Tibial artery (tissue), 4 donors: Measurements from ENCODE around the gene GPR63.

ENCODE experiments used
- DNase-seq, 2 donors: peaks; one replicate each; pipeline ENCODE4 v3.0.0-alpha.2; 2019
- H3K27ac ChIP-seq, 2 donors: fragments of 200-600 bp; sonication (generic) in 1 of 2; 1 replicate in 1 of 2; 2 replicates in 1 of 2; pipeline ENCODE4 v1.5.1; 2018 to 2019; ENCODE audit warnings: mild to moderate bottlenecking in 1 of 2
- H3K27me3 ChIP-seq, 2 donors: fragments of 200-600 bp; sonication (generic) in 1 of 2; one replicate each; pipeline versions ENCODE4 v1.5.1 to v1.6.0; 2016 to 2019
- H3K36me3 ChIP-seq, 3 donors: fragments of 200-600 bp; sonication (generic) in 2 of 3; one replicate each; pipeline ENCODE4 v1.5.1; 2016 to 2019; ENCODE audit warnings: mild to moderate bottlenecking in 2 of 3
- H3K4me1 ChIP-seq, 4 donors: fragments of 200-600 bp; sonication (generic) in 2 of 4; 1 replicate in 3 of 4; 2 replicates in 1 of 4; pipeline ENCODE4 v1.5.1; 2016 to 2019
- H3K4me3 ChIP-seq, 2 donors: fragments of 200-600 bp; sonication (generic) in 1 of 2; 1 replicate in 1 of 2; 2 replicates in 1 of 2; pipeline ENCODE4 v1.5.1; 2018 to 2019; ENCODE audit warnings: mild to moderate bottlenecking in 2 of 2
- H3K9me3 ChIP-seq, 3 donors: fragments of 200-600 bp; sonication (generic) in 1 of 3; one replicate each; pipeline ENCODE4 v1.5.1; 2016 to 2019
- intact Hi-C: fragments of 100-400 bp; cut with DNase I; formaldehyde crosslinking; loops from one replicate; pipeline ENCODE4 v1.15.0; 2023; ENCODE audit warnings: low total_unique reads
- TF ChIP-seq, protein P1 (sequence below), 2 experiments: fragments of 200-600 bp in 1 of 2; fragments of 450-650 bp in 1 of 2; IDR thresholded peaks; one replicate each; pipeline ENCODE4 v1.5.1; 2017 to 2019; ENCODE audit warnings: antibody characterized with exemption in 2 of 2, mild to moderate bottlenecking in 1 of 2, moderate library complexity in 1 of 2

The GPR63 gene

DNA sequence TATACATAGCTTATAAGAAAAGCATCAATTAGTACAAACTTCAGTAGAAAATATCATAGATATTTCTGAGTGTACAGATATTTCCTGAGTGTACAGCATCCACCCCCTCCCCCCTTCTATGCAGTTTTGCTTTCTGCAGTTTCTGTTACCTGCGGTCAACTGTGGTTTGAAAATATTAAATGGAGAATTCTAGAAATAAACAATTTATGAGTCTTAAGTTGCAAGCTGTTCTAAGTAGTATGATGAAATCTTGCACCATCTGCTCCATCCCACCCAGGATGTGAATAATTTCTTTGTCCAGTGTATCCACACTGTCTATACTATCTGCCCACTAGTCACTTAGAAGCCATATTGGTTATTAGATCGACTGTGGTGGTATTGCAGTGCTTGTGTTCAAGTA is 15.8 kb upstream of the GPR63 start:
- intact Hi-C loops, result no loop called here

DNA sequence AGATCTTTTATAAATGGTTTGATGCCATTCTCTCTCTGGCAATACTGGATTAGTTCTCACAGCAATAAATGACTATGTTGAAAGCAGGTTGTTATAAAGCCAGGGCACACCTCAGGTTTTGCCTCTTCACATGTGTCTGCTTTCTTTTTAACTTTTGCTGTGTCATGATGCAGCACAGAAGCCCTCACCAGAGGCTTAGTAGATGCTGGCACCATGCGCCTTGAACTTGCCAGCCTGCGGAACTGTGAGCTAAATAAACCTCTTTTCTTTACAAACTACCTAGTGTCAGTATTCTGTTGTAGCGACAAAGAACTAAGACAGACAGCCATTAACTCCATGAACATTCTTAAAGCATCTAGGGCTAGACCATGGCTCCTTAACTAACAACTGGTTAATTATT is 15.3 kb upstream of the GPR63 start:
- H3K4me1 ChIP-seq, result no peaks in the 10 kb centered on the region
- intact Hi-C loops, result no loop called here
- H3K27me3 ChIP-seq, result no peaks in the 10 kb centered on the region
- H3K27ac ChIP-seq, result no peak overlapping the region
- H3K36me3 ChIP-seq, result no peaks in the 10 kb centered on the region
- DNase-seq, result no peak
- no peak overlapping the region for H3K4me3 ChIP-seq
- TF ChIP-seq, protein P1, sequence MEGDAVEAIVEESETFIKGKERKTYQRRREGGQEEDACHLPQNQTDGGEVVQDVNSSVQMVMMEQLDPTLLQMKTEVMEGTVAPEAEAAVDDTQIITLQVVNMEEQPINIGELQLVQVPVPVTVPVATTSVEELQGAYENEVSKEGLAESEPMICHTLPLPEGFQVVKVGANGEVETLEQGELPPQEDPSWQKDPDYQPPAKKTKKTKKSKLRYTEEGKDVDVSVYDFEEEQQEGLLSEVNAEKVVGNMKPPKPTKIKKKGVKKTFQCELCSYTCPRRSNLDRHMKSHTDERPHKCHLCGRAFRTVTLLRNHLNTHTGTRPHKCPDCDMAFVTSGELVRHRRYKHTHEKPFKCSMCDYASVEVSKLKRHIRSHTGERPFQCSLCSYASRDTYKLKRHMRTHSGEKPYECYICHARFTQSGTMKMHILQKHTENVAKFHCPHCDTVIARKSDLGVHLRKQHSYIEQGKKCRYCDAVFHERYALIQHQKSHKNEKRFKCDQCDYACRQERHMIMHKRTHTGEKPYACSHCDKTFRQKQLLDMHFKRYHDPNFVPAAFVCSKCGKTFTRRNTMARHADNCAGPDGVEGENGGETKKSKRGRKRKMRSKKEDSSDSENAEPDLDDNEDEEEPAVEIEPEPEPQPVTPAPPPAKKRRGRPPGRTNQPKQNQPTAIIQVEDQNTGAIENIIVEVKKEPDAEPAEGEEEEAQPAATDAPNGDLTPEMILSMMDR (IDR thresholded peaks at IDR 0.05), result no peak
- peaks cover 0 to 4% (median 3%) of the 10 kb centered on the region in 3 donors for H3K9me3 ChIP-seq

More for the DNA sequence above, 15.8 kb upstream of the GPR63 start:
- Histone ChIP-seq H3K27me3 (no peaks in the 10 kb centered on the region), H3K36me3 (no peaks in the 10 kb centered on the region), H3K27ac (no peak overlapping the region), H3K9me3 (peaks cover 0 to 2% (median under 1%) of the 10 kb centered on the region in 3 donors), H3K4me1 (no peaks in the 10 kb centered on the region), H3K4me3 (no peak overlapping the region)
- TF ChIP-seq, protein P1 (IDR thresholded peaks at IDR 0.05), result no peak
- DNase-seq, result no peak

DNA sequence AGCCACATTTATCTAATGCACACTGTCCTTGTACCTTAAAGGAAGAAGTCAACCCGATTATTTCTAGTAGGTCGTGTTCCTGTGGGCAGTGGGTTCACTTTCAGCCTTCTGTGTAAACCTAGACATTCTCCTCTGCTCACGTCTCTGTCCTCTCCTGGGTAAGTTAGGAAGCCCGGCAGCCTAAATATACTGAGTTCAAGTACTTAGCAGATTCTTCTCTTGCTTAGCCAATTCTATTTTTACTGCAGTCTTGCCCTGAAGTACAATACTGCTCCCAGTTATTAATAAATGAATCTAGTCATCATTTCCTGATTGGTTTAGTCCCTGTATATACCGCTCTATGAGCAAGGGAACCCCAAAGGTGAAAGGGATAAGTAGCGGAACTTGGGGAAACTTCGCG is 14.6 kb upstream of the GPR63 start:
- H3K27ac ChIP-seq, result no peak overlapping the region
- H3K4me3 ChIP-seq, result no peak overlapping the region
- TF ChIP-seq, protein P1 (IDR thresholded peaks at IDR 0.05), result no peak
- no peaks in the 10 kb centered on the region for H3K27me3 ChIP-seq
- DNase-seq, result no peak
- intact Hi-C loops, result no loop called here
- H3K4me1 ChIP-seq, result no peaks in the 10 kb centered on the region
- H3K9me3 ChIP-seq, result peaks cover 0 to 10% (median 3%) of the 10 kb centered on the region in 3 donors
- H3K36me3 ChIP-seq, result no peaks in the 10 kb centered on the region

DNA sequence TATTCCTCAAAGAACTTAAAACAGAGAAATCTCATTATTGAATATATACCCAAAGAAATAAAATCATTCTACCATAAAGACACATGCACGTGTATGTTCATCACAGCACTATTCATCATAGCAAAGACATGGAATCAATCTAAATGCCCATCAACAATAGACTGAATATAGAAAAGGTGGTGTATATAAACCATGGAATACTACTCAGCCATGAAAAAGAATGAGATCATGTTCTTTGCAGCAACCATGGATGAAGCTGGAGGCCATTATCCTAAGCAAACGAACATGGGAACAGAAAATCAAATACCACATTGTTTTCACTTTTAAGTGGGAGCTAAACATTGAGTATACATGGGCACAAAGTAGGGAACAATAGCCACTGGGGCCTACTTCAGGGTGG is 12.3 kb upstream of the GPR63 start:
- no peak overlapping the region for H3K4me3 ChIP-seq
- H3K36me3 ChIP-seq, result no peaks in the 10 kb centered on the region
- TF ChIP-seq, protein P1 (IDR thresholded peaks at IDR 0.05), result no peak
- H3K27ac ChIP-seq, result no peak overlapping the region
- DNase-seq, result no peak
- intact Hi-C loops, result no loop called here
- H3K4me1 ChIP-seq, result no peaks in the 10 kb centered on the region
- peaks cover 3 to 20% (median 6%) of the 10 kb centered on the region in 3 donors for H3K9me3 ChIP-seq
- no peaks in the 10 kb centered on the region for H3K27me3 ChIP-seq

DNA sequence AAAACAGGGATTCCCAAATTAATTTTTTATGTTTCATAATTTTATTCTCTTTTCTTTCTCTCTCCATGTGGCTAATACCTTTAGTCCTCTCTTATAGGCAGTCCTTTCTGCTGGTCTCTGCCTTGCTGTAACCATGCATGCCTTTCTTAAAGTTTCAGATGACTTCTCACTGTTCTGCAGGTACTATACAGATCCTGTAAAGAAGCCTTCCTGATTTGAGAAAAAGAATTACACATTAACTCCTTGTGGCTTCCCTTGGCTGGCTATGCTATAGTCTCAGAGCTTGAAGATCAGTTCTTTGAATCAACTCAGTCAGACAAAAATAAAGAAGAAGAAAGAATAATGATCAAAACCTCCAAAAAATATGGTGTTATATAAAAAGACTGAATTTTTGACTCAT is 7.3 kb upstream of the GPR63 start:
- DNase-seq, result no peak
- intact Hi-C loops, result no loop called here
- TF ChIP-seq, protein P1 (IDR thresholded peaks at IDR 0.05), result no peak
- H3K27me3 ChIP-seq, result no peaks in the 10 kb centered on the region
- no peak overlapping the region for H3K27ac ChIP-seq
- H3K4me1 ChIP-seq, result no peaks in the 10 kb centered on the region
- H3K9me3 ChIP-seq, result peaks cover 3 to 27% (median 12%) of the 10 kb centered on the region in 3 donors
- no peak overlapping the region for H3K4me3 ChIP-seq
- no peaks in the 10 kb centered on the region for H3K36me3 ChIP-seq

DNA sequence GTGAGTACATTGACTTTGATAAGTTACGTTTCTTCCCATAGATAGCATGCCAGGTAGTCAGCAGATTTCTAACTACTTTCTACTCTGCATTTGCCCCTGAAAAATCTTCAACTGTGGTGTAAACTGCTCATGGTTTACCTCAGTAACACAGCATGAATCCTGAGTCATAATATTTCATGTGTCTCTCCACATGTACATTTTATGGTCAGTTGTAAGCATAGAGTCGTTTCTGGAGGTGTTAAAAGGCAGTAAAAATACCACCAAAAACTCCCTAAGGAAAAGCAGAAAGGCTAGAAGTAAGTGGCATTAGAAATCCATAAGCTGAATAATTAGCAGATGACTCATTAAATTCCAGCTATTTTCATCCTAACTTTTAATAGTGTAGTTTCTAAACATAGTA is 4.1 kb upstream of the GPR63 start:
- TF ChIP-seq, protein P1 (IDR thresholded peaks at IDR 0.05), result no peak
- Histone ChIP-seq H3K4me1 (peaks cover 0 to 7% (median under 1%) of the 10 kb centered on the region in 4 donors), H3K9me3 (peaks cover 0 to 15% (median 12%) of the 10 kb centered on the region in 3 donors), H3K36me3 (no peaks in the 10 kb centered on the region), H3K27me3 (no peaks in the 10 kb centered on the region), H3K4me3 (no peak overlapping the region), H3K27ac (no peak overlapping the region)
- no peak for DNase-seq
- intact Hi-C loops, result no loop called here
